Measurements from ENCODE around the gene NOVA1.
"Not testable (repeated sequence)": the region's sequence is repeated elsewhere in the genome, so short reads cannot be mapped to it uniquely, and the experiment has no call there.

The NOVA1 gene

GRCh38 chr14:26597589-26598080, at the start of gene NOVA1:
TSS of gene NOVA1 (minus strand) at chr14:26598033. CDS start at chr14:26597436, 597 bp downstream.
- TF ChIP-seq, protein P1, sequence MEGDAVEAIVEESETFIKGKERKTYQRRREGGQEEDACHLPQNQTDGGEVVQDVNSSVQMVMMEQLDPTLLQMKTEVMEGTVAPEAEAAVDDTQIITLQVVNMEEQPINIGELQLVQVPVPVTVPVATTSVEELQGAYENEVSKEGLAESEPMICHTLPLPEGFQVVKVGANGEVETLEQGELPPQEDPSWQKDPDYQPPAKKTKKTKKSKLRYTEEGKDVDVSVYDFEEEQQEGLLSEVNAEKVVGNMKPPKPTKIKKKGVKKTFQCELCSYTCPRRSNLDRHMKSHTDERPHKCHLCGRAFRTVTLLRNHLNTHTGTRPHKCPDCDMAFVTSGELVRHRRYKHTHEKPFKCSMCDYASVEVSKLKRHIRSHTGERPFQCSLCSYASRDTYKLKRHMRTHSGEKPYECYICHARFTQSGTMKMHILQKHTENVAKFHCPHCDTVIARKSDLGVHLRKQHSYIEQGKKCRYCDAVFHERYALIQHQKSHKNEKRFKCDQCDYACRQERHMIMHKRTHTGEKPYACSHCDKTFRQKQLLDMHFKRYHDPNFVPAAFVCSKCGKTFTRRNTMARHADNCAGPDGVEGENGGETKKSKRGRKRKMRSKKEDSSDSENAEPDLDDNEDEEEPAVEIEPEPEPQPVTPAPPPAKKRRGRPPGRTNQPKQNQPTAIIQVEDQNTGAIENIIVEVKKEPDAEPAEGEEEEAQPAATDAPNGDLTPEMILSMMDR (IDR thresholded peaks at IDR 0.05; ENCODE audit: low read depth, low read length), result no peak
- in situ Hi-C loops (cut with HindIII; ENCODE audit: low sequenced_read_pairs), result no loop called here
- DNase-seq (ENCODE audit: low read depth, low spot score), result no peak
- H3K4me3 ChIP-seq (ENCODE audit: low read depth, low read length), result peak within 1 kb of the TSS; percentile 78

DNA sequence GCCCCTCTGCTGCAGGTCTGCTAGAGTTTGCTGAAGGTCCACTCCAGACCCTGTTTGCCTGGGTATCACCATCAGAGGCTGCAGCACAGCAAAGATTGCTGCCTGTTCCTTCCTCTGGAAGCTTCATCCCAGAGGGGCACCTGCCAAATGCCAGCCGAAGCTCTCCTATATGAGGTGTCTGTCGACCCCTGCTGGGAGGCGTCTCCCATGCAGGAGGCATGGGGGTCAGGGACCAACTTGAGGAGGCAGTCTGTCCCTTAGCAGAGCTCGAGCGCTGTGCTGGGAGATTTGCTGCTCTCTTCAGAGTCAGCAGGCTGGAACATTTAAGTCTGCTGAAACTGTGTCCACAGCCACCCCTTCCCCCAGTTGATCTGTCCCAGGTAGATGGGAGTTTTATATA, 47.2 kb upstream of the NOVA1 start:
- in situ Hi-C loops (cut with HindIII; ENCODE audit: low sequenced_read_pairs); DNase-seq (ENCODE audit: low read depth, low spot score); H3K4me3 ChIP-seq (ENCODE audit: low read depth, low read length): not testable (repeated sequence)

DNA sequence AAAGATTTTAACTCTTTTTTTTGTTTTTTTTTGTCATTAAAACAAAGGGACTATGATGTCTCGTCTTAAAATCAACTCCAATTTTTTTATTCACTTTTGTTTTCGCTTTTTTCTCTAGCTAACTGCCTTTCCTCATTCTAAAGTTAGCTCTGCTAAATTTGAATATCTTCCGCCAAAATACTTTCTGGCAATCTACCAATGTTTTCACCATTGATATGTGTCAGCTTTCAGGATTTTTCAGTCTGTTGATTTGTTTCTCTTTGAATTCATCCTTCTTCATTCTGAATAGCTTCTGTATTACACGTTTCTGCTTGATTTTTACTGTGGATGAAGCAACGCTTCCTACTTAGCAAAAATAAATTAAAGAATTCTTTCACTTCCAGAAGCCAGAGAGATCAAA, 38.7 kb upstream of the NOVA1 start:
- in situ Hi-C loops (cut with HindIII; ENCODE audit: low sequenced_read_pairs), result no loop called here
- TF ChIP-seq, protein P1 (IDR thresholded peaks at IDR 0.05; ENCODE audit: low read depth, low read length), result no peak
- no peak overlapping the region for H3K4me3 ChIP-seq (ENCODE audit: low read depth, low read length)
- no peak for DNase-seq (ENCODE audit: low read depth, low spot score)

- in situ Hi-C loops (cut with HindIII; ENCODE audit: low sequenced_read_pairs); DNase-seq (ENCODE audit: low read depth, low spot score); H3K4me3 ChIP-seq (ENCODE audit: low read depth, low read length): not testable (repeated sequence)
Measured at GRCh38 chr14:26634946-26635345, 37.1 kb upstream of the NOVA1 start.

GRCh38 chr14:26626256-26626655, 28.4 kb upstream of the NOVA1 start:
- H3K4me3 ChIP-seq (ENCODE audit: low read depth, low read length), result no peak overlapping the region
- TF ChIP-seq, protein P1 (IDR thresholded peaks at IDR 0.05; ENCODE audit: low read depth, low read length), result no peak
- peak; percentile 10 for DNase-seq (ENCODE audit: low read depth, low spot score)
- in situ Hi-C loops (cut with HindIII; ENCODE audit: low sequenced_read_pairs), result no loop called here

DNA sequence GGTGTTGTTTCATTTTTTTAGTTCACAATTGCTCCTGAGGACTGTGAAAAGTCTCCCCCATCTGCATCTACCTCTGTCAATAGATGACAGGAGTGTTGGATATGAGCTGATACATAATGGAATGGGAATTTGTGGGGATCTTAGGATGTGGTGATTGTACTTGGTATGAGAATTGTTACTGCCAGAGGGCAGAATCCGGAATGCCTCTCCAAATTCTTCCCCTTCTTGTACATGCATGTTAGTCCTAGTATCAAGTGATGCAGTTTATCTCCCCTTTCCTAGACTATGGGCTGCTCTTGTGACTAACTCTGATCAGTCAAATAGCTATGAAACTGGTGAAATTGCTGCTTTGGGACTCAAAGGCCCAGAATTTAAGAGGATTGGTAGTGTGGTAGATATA, 24.8 kb upstream of the NOVA1 start:
- in situ Hi-C loops (cut with HindIII; ENCODE audit: low sequenced_read_pairs), result no loop called here
- TF ChIP-seq, protein P1 (IDR thresholded peaks at IDR 0.05; ENCODE audit: low read depth, low read length), result no peak
- no peak for DNase-seq (ENCODE audit: low read depth, low spot score)
- H3K4me3 ChIP-seq (ENCODE audit: low read depth, low read length), result no peak overlapping the region

- TF ChIP-seq, protein P1 (IDR thresholded peaks at IDR 0.05; ENCODE audit: low read depth, low read length), result no peak
- no peak overlapping the region for H3K4me3 ChIP-seq (ENCODE audit: low read depth, low read length)
- DNase-seq (ENCODE audit: low read depth, low spot score), result peak; percentile 22
- in situ Hi-C loops (cut with HindIII; ENCODE audit: low sequenced_read_pairs), result no loop called here
Measured at GRCh38 chr14:26621807-26622560, 24.2 kb upstream of the NOVA1 start.

Data from astrocyte of the spinal cord (primary cell).